Activated CD8-positive, alpha-beta memory T cell treated with anti-CD3 and anti-CD28 coated beads, Interleukin-2, amount 50 U/mL, for 48 hours (primary cell): Measurements from ENCODE around the gene NUTM2A.
"Not testable (repeated sequence)": the region's sequence is repeated elsewhere in the genome, so short reads cannot be mapped to it uniquely, and the experiment has no call there.

Experiments
- DNase-seq: peaks from one replicate; pipeline ENCODE4 v3.0.0-alpha.2; 2020

NUTM2A gene

DNA sequence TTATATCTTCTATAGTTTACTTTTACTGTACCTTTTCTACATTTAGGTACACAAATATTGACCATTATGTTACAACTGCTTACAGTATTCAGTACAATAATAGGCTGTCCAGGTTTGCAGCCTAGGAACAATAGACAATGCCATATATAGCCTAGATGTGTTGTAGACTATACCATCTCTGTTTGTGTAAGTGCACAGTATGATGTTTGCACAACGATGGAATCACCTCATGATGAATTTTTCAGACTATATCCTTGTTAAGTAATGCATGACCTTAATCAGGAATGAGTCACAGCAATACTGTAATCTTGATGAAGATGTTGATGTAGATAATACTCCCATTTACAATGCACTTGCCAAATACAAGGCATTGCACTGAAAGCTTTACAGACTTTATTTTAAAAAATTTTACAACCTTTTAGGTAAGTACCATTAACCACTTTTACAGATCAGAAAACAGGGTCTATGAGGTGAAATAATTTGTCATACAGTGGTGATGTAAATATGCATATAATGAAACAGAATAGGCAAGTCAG is 23.6 kb downstream of the NUTM2A start:
- not testable (repeated sequence) for DNase-seq

DNA sequence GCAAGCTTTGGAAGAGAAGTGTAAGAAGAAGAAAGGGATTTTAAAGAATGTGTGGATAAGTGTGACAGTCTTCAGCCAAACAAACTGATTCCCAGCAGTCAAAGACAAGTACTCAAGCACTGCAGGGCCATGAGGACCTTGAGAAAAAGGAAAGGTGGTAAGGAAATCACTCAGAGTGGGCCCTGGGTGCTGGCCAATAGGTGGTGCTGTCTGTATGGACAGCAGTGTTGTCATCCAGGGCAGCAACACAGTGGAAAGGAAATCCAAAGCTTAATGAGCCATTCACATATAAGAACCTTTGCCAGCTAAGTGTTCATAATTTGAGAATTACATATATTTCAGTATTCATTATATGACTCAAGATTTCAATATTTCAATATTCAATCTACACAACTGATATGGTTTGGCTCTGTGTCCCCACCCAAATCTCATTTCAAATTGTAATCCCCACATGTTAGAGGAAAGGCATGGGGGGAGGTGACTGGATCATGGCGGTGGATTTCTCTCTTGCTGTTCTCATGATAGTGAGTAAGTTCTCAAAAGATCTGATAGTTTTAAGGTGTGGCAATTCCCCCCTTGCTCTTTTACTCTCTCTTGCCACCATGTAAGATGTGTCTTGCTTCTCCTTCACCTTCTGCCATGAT is 55.6 kb downstream of the NUTM2A start:
- DNase-seq = not testable (repeated sequence)
